GM18867 (cell line): ENCODE results near the gene DGCR2.
"Not testable (repeated sequence)": the region's sequence is repeated elsewhere in the genome, so short reads cannot be mapped to it uniquely, and the experiment has no call there.

Source experiments
- ATAC-seq: cut with Tn5 transposase; IDR thresholded peaks from one replicate; pipeline ENCODE4 v1.9.1; 2021; ENCODE audit warnings: mild to moderate bottlenecking, moderate library complexity; ENCODE audit not compliant: unreplicated experiment

DGCR2 gene

GRCh38 chr22:19044381-19044780 lies 77.8 kb downstream of the DGCR2 start:
- ATAC-seq = no peak

GRCh38 chr22:19043121-19044085 lies 78.8 kb downstream of the DGCR2 start:
- ATAC-seq = no peak

DNA sequence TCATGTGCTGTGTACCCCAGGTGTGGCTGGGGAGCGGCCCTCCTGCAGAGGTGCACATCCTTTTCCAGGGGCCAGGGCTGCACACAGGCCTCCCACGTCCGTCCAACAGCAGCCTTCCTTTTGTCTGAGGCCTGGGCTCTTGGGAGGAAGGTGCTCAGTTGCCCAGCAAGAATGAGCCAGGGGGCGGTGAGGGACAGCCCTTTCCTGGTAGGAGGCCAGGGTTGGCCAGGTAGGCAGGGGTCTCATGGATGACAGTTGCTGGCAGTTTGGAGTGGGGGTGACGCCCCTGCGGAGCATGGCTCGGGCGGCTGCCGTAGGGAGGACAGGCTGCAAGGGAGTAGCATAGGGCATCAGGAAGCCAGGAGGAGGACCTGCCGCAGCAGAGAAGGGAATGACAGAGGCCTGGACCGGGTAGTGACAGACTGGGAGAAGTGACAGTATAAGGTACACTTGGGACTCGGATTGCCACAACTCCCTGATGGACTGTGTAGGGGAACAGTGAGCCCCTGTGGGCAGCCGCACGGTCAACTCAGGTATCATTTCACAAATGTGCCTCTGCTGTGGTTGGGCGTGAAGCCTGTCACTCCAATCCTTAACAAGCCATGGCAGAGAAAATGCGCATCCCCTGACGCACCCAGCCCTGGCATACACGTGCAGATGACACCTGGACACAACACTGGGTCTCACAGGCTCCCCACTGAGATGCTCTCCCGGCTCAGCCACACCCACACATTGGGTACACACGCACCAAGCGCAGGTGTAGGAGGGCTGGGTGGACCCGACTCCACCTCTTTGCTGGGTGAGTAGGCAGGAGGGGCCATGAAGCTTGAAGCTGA lies 79.7 kb downstream of the DGCR2 start:
- no peak for ATAC-seq

- ATAC-seq = no peak
These were observed 80.5 kb downstream of the DGCR2 start for GRCh38 chr22:19041704-19042074.

DNA sequence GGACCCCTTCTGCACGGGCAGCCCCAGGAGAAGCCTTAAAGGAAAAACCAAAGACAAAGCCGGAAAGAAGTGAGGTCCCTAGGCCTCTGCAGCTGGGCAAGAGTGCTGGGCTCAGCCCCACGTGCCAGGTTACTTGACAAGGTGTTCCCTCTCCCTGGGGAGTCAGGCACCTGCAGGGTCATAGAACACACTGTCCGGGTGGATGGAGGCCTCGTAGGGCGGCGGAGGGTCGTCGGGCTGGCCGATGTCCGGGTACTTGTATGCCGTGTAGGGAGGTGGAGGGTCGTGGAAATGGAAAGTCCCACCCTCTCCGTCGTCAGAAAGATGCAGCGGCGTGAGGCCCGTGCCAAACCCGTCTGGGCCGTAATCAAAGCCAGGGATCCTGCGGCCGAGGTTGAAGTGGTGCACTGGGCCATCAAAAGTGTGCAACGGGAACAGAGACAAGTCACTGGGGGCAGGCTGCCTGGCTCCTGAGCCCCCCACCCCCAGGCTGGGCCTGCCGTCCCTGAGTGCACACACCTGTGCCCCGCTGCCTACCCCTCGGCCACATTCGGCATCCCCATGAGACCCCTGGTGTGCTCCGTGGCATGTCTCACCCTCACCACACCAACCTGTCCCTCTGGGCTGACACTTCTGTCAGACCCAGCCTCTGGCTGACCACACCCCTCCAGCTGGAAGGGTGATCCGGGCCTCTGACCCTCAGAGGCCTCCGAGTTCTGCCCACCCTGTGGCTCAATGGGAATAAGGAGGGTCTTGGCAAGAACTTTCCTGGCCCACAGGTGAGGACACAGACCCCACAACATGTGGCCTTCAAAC lies 81.1 kb downstream of the DGCR2 start:
- ATAC-seq = no peak

DNA sequence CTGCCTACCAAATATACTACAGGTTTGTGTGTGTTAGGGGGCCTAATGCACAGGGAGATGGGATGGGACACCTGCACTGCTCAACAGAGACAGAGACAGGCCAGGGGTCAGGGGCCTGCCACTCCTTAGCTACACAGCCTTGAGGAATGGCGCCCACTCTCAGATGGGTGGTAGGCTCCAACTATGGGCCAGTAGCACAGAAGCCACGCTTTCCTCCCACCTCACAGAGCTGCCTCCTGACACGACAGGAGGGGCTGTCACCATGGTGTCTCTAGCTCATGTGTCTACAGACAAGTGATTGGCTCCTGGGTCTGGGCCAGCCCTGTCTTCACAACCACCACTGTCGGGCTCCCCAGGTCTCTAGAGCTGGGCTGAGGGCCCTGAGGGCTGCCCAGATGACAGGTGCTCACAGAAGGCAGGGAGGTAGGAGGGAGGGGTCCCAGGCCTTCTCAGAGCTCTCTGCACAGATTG lies 81.8 kb downstream of the DGCR2 start:
- no peak for ATAC-seq

DNA sequence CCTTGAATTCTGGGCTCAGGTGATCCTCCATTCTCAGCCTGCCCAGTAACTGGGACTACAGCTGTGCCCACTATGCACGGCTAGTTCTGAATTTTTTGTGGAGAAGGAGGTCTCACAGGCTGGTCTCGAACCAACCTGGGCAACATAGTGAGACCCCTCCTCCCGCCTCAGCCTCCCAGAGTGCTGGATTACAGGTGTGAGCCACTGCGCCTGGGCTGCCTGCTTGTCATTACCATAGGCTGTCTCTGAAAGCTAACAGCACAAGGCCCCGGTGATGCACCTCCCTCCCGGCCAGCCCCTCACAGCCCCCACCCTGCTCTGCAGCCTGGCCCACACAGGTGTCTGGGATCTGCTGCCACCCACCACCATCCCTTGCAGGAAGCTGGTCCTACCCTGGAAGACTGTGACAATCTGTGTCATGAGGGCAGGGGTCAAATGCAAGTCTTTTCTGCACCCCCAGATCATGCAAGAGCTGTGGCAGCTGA lies 82.4 kb downstream of the DGCR2 start:
- ATAC-seq = no peak

DNA sequence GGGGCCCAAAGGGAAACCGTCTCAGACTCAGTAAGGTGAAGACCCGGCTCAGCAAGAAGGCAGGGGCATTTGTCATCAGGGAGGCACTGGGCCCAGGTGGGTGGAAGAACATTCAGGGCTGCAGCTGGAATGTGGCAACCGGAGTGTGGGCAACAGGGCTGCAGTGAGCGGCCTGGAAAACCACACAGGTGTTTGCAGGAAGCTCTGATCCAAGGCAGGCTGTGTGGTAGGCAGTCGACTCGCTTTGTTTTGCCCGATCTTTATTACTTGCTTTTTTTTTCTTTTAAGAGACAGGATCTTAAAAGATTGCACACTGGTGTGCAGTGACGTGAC lies 82.8 kb downstream of the DGCR2 start:
- ATAC-seq = no peak

- ATAC-seq = no peak
These were observed 83.3 kb downstream of the DGCR2 start for GRCh38 chr22:19038728-19039447.

GRCh38 chr22:19038164-19038546 lies 84.1 kb downstream of the DGCR2 start:
- ATAC-seq = no peak

DNA sequence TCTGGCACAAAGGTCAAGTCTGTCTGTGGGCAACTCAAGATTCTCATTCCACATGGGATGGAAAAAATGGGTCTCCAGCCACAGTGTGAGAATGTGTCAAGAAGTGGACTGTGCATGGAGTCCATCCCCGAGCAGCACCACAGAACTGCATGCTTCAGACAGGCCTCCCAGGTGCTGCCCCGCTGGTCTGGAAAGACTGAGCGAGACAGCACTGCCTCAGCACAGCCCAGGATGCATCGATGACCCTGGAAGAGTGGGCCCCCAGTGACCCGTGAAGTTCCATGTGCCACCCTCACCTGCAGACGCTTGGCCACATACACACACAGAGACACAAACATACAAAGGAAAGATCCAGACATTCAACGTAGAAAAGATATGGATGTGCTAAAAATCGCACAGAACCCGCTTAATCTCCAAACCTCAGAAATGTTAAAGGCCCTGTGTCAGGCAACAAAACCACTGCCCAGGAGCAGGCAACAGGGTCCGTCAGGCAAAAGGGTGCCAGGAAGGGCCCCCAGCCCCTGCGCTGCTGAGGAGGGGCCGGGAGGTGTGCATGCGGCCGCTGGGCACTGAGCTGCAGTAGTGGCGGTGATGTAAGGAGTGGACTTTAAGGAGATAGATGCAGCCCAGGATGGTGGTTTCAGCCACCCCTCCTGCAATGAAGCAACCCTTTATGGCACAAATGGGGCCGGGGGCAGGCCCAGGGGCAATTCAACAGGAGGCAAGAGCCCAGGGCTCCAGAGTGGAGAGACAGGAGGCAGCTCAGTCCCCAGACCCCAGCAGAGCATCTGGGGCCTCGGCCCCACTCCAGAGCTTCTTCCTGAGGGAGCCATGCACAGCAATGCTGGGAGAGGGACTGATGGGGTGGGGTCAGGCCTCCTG lies 84.7 kb downstream of the DGCR2 start:
- no peak for ATAC-seq

GRCh38 chr22:19036523-19037273 lies 85.5 kb downstream of the DGCR2 start:
- no peak for ATAC-seq

- no peak for ATAC-seq
These were observed 86.0 kb downstream of the DGCR2 start for GRCh38 chr22:19036229-19036522.

GRCh38 chr22:19035474-19036228 lies 86.6 kb downstream of the DGCR2 start:
- ATAC-seq = no peak

DNA sequence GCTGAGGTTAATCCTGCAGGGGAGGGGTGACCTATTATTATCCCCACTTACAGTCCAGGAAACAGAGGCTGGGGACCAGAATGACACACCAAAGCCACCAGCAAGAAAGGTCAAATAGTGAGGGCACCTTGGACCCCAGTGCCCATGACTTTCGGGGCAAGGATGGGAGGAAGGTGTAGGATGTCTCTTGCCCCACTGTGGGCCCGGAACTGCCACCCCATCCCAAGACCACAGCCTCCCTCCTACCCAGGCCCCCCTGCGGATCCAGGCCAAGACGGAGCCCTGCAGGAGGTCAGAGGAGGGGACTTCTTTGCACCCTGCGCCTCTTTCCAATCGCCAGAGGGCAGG lies 87.1 kb downstream of the DGCR2 start:
- ATAC-seq = not testable (repeated sequence)

- ATAC-seq = not testable (repeated sequence)
These were observed 87.5 kb downstream of the DGCR2 start for GRCh38 chr22:19034724-19035120.

DNA sequence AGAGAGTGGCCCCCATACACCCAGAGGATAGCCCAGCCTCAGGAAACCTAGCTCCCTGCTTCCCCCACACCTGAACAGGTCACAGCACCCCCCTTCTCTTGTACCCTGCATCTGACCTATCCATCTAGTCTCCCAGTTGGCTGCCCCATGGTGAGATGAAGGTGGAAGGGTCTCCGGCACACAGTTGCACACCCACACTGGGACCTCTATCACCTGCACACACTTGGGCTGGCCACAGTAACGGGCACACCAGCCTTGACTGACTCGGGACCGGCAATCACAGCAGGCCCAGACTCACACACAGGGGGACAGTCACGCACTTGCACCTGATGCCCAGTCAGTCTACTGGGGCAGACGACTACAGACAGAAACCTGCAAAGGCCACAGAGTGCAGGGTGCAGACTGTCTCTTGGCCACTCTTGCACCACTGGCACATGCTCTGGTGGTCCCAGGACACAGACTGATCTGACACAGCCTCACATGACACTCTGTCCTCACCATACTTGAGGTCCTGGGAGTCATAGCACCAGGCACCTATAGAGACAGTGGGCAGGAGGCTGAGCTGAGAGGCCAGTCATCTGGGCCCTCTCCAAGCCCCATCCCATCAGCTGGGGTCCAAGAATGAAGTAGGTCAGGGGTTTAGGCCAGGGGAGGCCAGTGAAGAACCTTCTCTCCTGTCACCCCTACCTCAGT lies 88.0 kb downstream of the DGCR2 start:
- not testable (repeated sequence) for ATAC-seq

DNA sequence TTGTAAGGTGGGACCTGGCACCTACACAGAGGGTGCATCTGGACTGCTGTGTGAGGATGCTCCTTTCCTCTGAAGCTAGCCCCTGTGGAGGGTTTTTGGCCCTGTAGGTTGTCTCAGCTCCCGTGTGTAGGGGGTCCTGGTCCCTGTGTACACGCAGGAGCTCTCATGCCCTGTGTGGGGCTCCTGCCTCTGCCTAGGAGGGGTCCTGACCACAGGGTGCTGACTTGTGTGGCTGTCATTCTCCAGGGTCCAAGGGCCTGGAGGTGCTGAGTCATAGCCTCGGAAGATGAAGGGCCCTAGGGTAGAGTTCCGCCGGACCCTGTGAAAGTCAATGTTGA lies 88.7 kb downstream of the DGCR2 start:
- ATAC-seq = not testable (repeated sequence)
